ENCODE results near the gene JMJD8.

GRCh38 chr16:726188-726437, 42.0 kb upstream of the JMJD8 start:
- TF ChIP-seq POLR2A (IDR thresholded peaks at IDR 0.05), result no peak
- TF ChIP-seq, protein P1, sequence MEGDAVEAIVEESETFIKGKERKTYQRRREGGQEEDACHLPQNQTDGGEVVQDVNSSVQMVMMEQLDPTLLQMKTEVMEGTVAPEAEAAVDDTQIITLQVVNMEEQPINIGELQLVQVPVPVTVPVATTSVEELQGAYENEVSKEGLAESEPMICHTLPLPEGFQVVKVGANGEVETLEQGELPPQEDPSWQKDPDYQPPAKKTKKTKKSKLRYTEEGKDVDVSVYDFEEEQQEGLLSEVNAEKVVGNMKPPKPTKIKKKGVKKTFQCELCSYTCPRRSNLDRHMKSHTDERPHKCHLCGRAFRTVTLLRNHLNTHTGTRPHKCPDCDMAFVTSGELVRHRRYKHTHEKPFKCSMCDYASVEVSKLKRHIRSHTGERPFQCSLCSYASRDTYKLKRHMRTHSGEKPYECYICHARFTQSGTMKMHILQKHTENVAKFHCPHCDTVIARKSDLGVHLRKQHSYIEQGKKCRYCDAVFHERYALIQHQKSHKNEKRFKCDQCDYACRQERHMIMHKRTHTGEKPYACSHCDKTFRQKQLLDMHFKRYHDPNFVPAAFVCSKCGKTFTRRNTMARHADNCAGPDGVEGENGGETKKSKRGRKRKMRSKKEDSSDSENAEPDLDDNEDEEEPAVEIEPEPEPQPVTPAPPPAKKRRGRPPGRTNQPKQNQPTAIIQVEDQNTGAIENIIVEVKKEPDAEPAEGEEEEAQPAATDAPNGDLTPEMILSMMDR (IDR thresholded peaks at IDR 0.05), result no peak
